ENCODE data around the gene APOC1. TPM values are rescaled to one million over a fixed set of nuclear protein-coding genes. Genes with fewer than 3 reads are reported as not detected.

The APOC1 gene
- total RNA-seq, 1 donor from 2014 or later = 1.2 TPM

DNA sequence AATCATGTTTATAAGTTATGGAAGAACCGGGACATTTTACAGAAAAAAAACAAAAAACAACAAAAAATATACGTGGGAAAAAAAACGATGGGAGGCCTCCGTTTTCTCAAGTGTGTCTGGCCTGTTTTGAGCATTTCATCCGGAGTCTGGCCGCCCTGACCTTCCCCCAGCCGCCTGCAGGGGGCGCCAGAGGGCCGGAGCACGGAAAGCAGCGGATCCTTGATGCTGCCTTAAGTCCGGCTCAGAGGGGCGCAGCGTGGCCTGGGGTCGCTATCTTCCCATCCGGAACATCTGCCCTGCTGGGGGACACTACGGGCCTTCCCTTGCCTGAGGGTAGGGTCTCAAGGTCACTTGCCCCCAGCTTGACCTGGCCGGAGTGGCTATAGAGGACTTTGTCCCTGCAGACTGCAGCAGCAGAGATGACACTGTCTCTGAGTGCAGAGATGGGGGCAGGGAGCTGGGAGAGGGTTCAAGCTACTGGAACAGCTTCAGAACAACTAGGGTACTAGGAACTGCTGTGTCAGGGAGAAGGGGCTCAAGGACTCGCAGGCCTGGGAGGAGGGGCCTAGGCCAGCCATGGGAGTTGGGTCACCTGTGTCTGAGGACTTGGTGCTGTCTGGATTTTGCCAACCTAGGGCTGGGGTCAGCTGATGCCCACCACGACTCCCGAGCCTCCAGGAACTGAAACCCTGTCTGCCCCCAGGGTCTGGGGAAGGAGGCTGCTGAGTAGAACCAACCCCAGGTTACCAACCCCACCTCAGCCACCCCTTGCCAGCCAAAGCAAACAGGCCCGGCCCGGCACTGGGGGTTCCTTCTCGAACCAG, 10.6 kb upstream of the APOC1 start:
- Mint-ChIP-seq H3K9me3 (no peaks in the 10 kb centered on the region), H3K36me3 (ENCODE audit: low read depth) (peaks cover 39% of the 10 kb centered on the region), H3K4me3 (no peak overlapping the region), H3K27me3 (peaks cover 15% of the 10 kb centered on the region), H3K4me1 (peaks cover 18% of the 10 kb centered on the region), H3K27ac (no peak overlapping the region)
- DNase-seq (peak; percentile 78), ATAC-seq (ENCODE audit: low read depth) (peak; percentile 68)
- ChIA-PET POLR2A (interaction anchor here (0.6 to 1.5 kb wide), 3 partner anchors 35 to 104 kb away, joined by 4 to 8 read pairs (median 4); partner anchors contain the start of gene CLPTM1), CTCF (interaction anchor here (1.0 to 1.7 kb wide), 5 partner anchors 48 to 284 kb away, joined by 3 to 10 read pairs (median 5); no protein-coding TSS in a partner anchor)
- TF ChIP-seq, protein P1, sequence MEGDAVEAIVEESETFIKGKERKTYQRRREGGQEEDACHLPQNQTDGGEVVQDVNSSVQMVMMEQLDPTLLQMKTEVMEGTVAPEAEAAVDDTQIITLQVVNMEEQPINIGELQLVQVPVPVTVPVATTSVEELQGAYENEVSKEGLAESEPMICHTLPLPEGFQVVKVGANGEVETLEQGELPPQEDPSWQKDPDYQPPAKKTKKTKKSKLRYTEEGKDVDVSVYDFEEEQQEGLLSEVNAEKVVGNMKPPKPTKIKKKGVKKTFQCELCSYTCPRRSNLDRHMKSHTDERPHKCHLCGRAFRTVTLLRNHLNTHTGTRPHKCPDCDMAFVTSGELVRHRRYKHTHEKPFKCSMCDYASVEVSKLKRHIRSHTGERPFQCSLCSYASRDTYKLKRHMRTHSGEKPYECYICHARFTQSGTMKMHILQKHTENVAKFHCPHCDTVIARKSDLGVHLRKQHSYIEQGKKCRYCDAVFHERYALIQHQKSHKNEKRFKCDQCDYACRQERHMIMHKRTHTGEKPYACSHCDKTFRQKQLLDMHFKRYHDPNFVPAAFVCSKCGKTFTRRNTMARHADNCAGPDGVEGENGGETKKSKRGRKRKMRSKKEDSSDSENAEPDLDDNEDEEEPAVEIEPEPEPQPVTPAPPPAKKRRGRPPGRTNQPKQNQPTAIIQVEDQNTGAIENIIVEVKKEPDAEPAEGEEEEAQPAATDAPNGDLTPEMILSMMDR (IDR thresholded peaks at IDR 0.05) = peak; percentile 96
- intact Hi-C loops (cut with micrococcal nuclease) = loop anchor here (1.0 to 2.0 kb wide), 6 partner anchors 47 to 434 kb away; no protein-coding TSS in a partner anchor

DNA sequence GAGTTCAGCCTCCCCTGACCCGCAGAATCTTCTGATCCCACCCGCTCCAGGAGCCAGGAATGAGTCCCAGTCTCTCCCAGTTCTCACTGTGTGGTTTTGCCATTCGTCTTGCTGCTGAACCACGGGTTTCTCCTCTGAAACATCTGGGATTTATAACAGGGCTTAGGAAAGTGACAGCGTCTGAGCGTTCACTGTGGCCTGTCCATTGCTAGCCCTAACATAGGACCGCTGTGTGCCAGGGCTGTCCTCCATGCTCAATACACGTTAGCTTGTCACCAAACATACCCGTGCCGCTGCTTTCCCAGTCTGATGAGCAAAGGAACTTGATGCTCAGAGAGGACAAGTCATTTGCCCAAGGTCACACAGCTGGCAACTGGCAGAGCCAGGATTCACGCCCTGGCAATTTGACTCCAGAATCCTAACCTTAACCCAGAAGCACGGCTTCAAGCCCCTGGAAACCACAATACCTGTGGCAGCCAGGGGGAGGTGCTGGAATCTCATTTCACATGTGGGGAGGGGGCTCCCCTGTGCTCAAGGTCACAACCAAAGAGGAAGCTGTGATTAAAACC, 9.9 kb upstream of the APOC1 start:
- Mint-ChIP-seq H3K4me3 (no peak overlapping the region), H3K9me3 (no peaks in the 10 kb centered on the region), H3K36me3 (ENCODE audit: low read depth) (peaks cover 37% of the 10 kb centered on the region), H3K4me1 (peaks cover 18% of the 10 kb centered on the region), H3K27ac (no peak overlapping the region), H3K27me3 (peaks cover 15% of the 10 kb centered on the region)
- TF ChIP-seq, protein P1 (IDR thresholded peaks at IDR 0.05) = no peak
- DNase-seq (no peak), ATAC-seq (ENCODE audit: low read depth) (no peak)
- intact Hi-C loops (cut with micrococcal nuclease) = no loop called here
- CTCF ChIA-PET = interaction anchor here (1.0 to 2.0 kb wide), 6 partner anchors 47 to 199 kb away, joined by 3 to 10 read pairs (median 5); no protein-coding TSS in a partner anchor
- POLR2A ChIA-PET = no interaction called here

DNA sequence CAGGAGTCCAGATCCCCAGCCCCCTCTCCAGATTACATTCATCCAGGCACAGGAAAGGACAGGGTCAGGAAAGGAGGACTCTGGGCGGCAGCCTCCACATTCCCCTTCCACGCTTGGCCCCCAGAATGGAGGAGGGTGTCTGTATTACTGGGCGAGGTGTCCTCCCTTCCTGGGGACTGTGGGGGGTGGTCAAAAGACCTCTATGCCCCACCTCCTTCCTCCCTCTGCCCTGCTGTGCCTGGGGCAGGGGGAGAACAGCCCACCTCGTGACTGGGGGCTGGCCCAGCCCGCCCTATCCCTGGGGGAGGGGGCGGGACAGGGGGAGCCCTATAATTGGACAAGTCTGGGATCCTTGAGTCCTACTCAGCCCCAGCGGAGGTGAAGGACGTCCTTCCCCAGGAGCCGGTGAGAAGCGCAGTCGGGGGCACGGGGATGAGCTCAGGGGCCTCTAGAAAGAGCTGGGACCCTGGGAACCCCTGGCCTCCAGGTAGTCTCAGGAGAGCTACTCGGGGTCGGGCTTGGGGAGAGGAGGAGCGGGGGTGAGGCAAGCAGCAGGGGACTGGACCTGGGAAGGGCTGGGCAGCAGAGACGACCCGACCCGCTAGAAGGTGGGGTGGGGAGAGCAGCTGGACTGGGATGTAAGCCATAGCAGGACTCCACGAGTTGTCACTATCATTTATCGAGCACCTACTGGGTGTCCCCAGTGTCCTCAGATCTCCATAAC, 8.8 kb upstream of the APOC1 start, which contains the start of gene APOE:
APOE (plus strand) TSS at position 360 of the 724 bp plus-strand sequence. CDS start 829 bp downstream, outside the sequence.
- Mint-ChIP-seq H3K36me3 (ENCODE audit: low read depth) (peaks cover 27% of the 10 kb centered on the region), H3K27me3 (peaks cover 15% of the 10 kb centered on the region), H3K4me3 (no peak within 1 kb of the TSS), H3K9me3 (no peaks in the 10 kb centered on the region), H3K4me1 (peaks cover 18% of the 10 kb centered on the region), H3K27ac (no peak within 1 kb of the TSS)
- ChIA-PET POLR2A (interaction anchor here (0.6 to 1.4 kb wide), 4 partner anchors 49 to 176 kb away, joined by 4 to 7 read pairs (median 5); partner anchors contain the start of gene RELB), CTCF (interaction anchor here (0.6 to 2.0 kb wide), 3 partner anchors 46 to 160 kb away, joined by 3 to 7 read pairs (median 3); no protein-coding TSS in a partner anchor)
- ATAC-seq (ENCODE audit: low read depth) (peak; percentile 18), DNase-seq (no peak)
- intact Hi-C loops (cut with micrococcal nuclease) = no loop called here
- TF ChIP-seq, protein P1 (IDR thresholded peaks at IDR 0.05) = no peak

DNA sequence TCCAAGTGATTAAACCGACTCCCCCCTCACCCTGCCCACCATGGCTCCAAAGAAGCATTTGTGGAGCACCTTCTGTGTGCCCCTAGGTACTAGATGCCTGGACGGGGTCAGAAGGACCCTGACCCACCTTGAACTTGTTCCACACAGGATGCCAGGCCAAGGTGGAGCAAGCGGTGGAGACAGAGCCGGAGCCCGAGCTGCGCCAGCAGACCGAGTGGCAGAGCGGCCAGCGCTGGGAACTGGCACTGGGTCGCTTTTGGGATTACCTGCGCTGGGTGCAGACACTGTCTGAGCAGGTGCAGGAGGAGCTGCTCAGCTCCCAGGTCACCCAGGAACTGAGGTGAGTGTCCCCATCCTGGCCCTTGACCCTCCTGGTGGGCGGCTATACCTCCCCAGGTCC, 6.8 kb upstream of the APOC1 start:
- ChIA-PET POLR2A (interaction anchor here (0.7 kb wide), 1 partner anchor 17 kb away, joined by 3 read pairs; the partner anchor contains the start of gene TOMM40), CTCF (no interaction called here)
- intact Hi-C loops (cut with micrococcal nuclease) = no loop called here
- Mint-ChIP-seq H3K36me3 (ENCODE audit: low read depth) (peaks cover 7% of the 10 kb centered on the region), H3K9me3 (no peaks in the 10 kb centered on the region), H3K27me3 (peaks cover 24% of the 10 kb centered on the region), H3K4me3 (no peak overlapping the region), H3K27ac (no peak overlapping the region), H3K4me1 (peaks cover 18% of the 10 kb centered on the region)
- DNase-seq (no peak), ATAC-seq (ENCODE audit: low read depth) (no peak)
- TF ChIP-seq, protein P1 (IDR thresholded peaks at IDR 0.05) = no peak
